ENCODE measurements around the gene GINS2. TPM values are rescaled to one million over a fixed set of nuclear protein-coding genes. Genes with fewer than 3 reads are reported as not detected.

GINS2 gene
- polyA plus RNA-seq, 1 of the 3 experiments (the other 2 are of a cell fraction), result 9.0 TPM

DNA sequence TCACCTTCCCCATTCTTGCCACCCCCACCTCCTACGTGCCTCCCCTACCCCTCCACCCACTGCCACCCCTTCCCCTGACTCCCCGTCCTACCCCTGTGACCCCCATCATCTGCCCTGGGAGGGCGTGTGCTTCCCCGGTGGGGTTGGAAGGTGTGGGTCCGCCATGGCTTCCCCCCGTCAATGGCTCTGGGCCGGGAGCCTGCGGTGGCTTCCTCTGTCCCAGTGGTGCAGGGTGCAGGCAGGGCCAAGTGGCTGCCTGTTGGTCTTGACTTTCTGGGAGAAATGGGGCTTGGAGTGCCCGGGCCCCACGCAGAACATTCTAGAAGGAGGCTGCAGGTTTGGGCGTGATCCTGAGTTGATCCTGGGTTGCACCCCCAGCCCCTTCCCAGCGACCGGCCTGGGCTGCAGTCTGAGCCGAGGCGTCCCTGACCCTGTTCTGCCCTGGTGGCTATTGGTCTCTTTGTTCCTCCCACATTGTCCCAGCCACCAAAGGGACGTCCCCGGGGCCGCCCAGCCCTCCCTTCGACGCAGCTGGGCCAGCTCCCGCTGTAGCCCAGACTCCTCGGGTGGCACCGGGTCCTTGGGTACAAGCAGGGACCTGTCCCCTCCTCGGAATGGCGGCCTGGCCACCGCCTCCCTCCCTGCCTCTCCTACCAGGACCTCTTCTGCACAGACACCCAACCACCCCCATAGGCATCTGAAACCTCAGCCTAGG is 49.9 kb downstream of the GINS2 start (continued):
- TF ChIP-seq GATA2 (CRISPR knock-in tag; IDR thresholded peaks at IDR 0.05) (no peak), RXRA (IDR thresholded peaks at IDR 0.05; ENCODE audit: borderline replicate concordance, low read depth) (no peak), GABPA (IDR thresholded peaks at IDR 0.05; ENCODE audit: low read depth) (no peak), POLR2AphosphoS5 (IDR thresholded peaks at IDR 0.05; ENCODE audit: low read depth, low read length) (no peak), MEF2A (IDR thresholded peaks at IDR 0.05; ENCODE audit: borderline replicate concordance, low read depth) (no peak), RCOR1 (IDR thresholded peaks at IDR 0.05; ENCODE audit: low read length) (no peak), YY1 (IDR thresholded peaks at IDR 0.05; ENCODE audit: low read depth) (no peak), EZH2phosphoT487 (IDR thresholded peaks at IDR 0.05; ENCODE audit: borderline replicate concordance, low read depth) (no peak), ZBTB33 (IDR thresholded peaks at IDR 0.05; ENCODE audit: borderline replicate concordance, low read depth) (no peak), JUND (IDR thresholded peaks at IDR 0.05) (no peak), SIN3A (IDR thresholded peaks at IDR 0.05; ENCODE audit: borderline replicate concordance, low read depth, low read length) (no peak)

DNA sequence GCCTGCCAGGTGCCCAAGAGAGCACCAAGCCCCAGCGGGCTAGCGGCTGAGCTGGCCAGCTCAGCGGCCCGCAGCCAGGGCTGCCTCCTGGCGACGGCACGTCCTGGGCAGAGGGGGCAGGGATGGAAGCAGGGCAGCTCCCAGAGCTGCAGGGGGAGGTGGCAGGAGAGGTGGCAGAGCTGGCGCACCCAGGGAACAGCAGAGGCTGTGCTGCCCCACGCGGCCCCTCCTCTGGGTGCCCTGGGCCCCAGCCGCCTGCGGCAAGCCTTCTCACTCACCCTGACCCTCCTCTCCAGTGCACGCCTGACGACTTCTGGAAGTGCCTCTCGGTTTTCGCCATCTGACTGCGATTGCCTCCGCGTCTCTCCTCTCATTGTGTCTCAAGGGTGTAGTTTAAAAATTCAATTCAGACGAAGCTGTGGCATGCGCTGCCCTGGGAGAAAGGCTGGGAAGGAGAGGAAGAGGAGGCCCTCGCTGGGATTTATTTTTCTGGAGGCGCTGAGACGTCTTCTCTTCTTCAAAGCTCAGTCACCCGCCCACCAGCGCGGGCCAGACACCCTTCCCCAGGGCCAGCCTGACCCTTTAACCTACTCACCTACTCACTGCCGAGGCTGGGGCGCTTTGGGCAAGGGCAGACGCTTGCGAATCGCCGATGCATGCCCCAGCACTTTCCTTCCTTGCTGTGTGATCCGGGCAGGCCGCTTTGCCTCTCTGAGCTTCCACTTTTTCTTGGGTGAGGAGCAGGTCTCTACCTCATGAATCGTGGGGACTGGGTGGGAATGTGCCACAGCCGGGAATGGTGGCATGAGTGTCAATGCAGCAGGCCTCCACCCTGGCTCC is 50.7 kb downstream of the GINS2 start:
- Histone ChIP-seq H2AFZ (ENCODE audit: low read depth) (no peak overlapping the region), H3K27ac (ENCODE audit: low read depth in 2 of 2, low read length in 1 of 2) (peak overlapping the region in 1 of 2 experiments; percentile 58; a peak in 2 of 4 replicates), H3K4me3 (ENCODE audit: low read depth in 2 of 2, low read length in 1 of 2) (no peak overlapping the region), H3K4me1 (ENCODE audit: control insufficient read depth in 1 of 2, insufficient read depth in 2 of 2, low read depth in 1 of 2, low read length in 1 of 2) (peaks cover 0 to 85% of the 10 kb centered on the region in 2 experiments; a peak in 1 of 4 replicates), H3K36me3 (replicated peaks in 1 of 2; ENCODE audit: control insufficient read depth in 1 of 2, insufficient read depth in 2 of 2, low read length in 1 of 2) (peaks cover 0 to 49% of the 10 kb centered on the region in 2 experiments), H3K9me2 (no peaks in the 10 kb centered on the region), H3K4me2 (no peak overlapping the region), H3K27me3 (ENCODE audit: insufficient read depth) (no peaks in the 10 kb centered on the region), H3K79me2 (ENCODE audit: insufficient read depth) (peaks cover 23% of the 10 kb centered on the region; the same call in 1 of the 2 replicates), H3F3A (replicated peaks; ENCODE audit: insufficient read depth) (no peaks in the 10 kb centered on the region), H3K9ac (no peak overlapping the region), H4K20me1 (ENCODE audit: insufficient read depth) (peaks cover 99% of the 10 kb centered on the region), H3K9me3 (no peaks in the 10 kb centered on the region)
- 97% methylated on average over 29 of the region's 37 CpGs for WGBS (ENCODE audit: low lambda C conversion rate)
- ChIA-PET POLR2A (no interaction called here), CTCF (interaction anchor here (0.7 to 4.3 kb wide), 5 partner anchors 11 to 362 kb away, joined by 3 to 21 read pairs (median 5); no protein-coding TSS in a partner anchor)
- no peak for DNase-seq
- TF ChIP-seq CTCF (IDR thresholded peaks at IDR 0.05) (no peak), POLR2AphosphoS5 (IDR thresholded peaks at IDR 0.05; ENCODE audit: low read depth, low read length) (no peak), JUND (IDR thresholded peaks at IDR 0.05) (no peak), GABPA (IDR thresholded peaks at IDR 0.05; ENCODE audit: low read depth) (no peak), FOXJ3 (CRISPR knock-in tag; IDR thresholded peaks at IDR 0.05) (no peak), MEF2A (IDR thresholded peaks at IDR 0.05; ENCODE audit: borderline replicate concordance, low read depth) (no peak), YY1 (IDR thresholded peaks at IDR 0.05; ENCODE audit: low read depth) (no peak), RAD21 (IDR thresholded peaks at IDR 0.05; ENCODE audit: low read length) (no peak), EZH2phosphoT487 (IDR thresholded peaks at IDR 0.05; ENCODE audit: borderline replicate concordance, low read depth) (no peak), TEAD4 (IDR thresholded peaks at IDR 0.05; ENCODE audit: borderline replicate concordance, insufficient read depth) (no peak), RCOR1 (IDR thresholded peaks at IDR 0.05; ENCODE audit: low read length) (no peak), EP300 (IDR thresholded peaks at IDR 0.05; ENCODE audit: borderline replicate concordance in 1 of 2, low read depth in 1 of 2, low read length in 1 of 2) (no peak), TAF1 (IDR thresholded peaks at IDR 0.05; ENCODE audit: borderline replicate concordance, low read depth, low read length) (no peak), FOSL2 (IDR thresholded peaks at IDR 0.05; ENCODE audit: borderline replicate concordance, low read depth) (no peak), SMC3 (IDR thresholded peaks at IDR 0.05; ENCODE audit: low read depth, low read length) (no peak), FOXM1 (IDR thresholded peaks at IDR 0.05; ENCODE audit: low read depth) (no peak)
- TF ChIP-seq, protein P1, sequence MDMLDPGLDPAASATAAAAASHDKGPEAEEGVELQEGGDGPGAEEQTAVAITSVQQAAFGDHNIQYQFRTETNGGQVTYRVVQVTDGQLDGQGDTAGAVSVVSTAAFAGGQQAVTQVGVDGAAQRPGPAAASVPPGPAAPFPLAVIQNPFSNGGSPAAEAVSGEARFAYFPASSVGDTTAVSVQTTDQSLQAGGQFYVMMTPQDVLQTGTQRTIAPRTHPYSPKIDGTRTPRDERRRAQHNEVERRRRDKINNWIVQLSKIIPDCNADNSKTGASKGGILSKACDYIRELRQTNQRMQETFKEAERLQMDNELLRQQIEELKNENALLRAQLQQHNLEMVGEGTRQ (IDR thresholded peaks at IDR 0.05; ENCODE audit: borderline replicate concordance, low read depth, low read length), result no peak
